WTC11 (cell line): ENCODE data around the gene BRPF1. TPM values are rescaled to one million over a fixed set of nuclear protein-coding genes. Genes with fewer than 3 reads are reported as not detected.

ENCODE experiments used
- ATAC-seq: fragments of 200-7000 bp; cut with Tn5 transposase; 2 replicates; pipeline ENCODE4 v1.10.0; 2021; ENCODE audit warnings: mild to moderate bottlenecking, moderate library complexity
- CTCF ChIA-PET: fragments of 300-600 bp; sonication (Branson Sonifier 250); formaldehyde crosslinking; loops from one replicate; lab custom pipeline; 2021; ENCODE audit warnings: antibody characterized with exemption; lab: Charles Lee
- POLR2A ChIA-PET: fragments of 350-600 bp; sonication (Branson Sonifier 250); formaldehyde crosslinking; loops from one replicate; lab custom pipeline; 2021; ENCODE audit warnings: antibody characterized with exemption; lab: Charles Lee
- DNase-seq: peaks from one replicate; pipeline ENCODE4 v3.0.0; 2021; ENCODE audit warnings: low spot score
- H3K27ac Mint-ChIP-seq: 2 replicates; pipeline ENCODE4 v1.8.0; 2021; ENCODE audit warnings: mixed read lengths
- H3K27me3 Mint-ChIP-seq: 2 replicates; pipeline ENCODE4 v1.8.0; 2021; ENCODE audit warnings: low read depth, mild to moderate bottlenecking, moderate library complexity, mixed read lengths
- H3K36me3 Mint-ChIP-seq: 2 replicates; pipeline ENCODE4 v1.8.0; 2021; ENCODE audit warnings: mixed read lengths
- H3K4me1 Mint-ChIP-seq: 2 replicates; pipeline ENCODE4 v1.8.0; 2022; ENCODE audit warnings: mixed read lengths
- H3K4me3 Mint-ChIP-seq: 2 replicates; pipeline ENCODE4 v1.8.0; 2021; ENCODE audit warnings: mild to moderate bottlenecking, moderate library complexity, mixed read lengths
- H3K9me3 Mint-ChIP-seq: 2 replicates; pipeline ENCODE4 v1.8.0; 2021; ENCODE audit warnings: mixed read lengths
- ELF4 ChIP-seq: sonication (generic); formaldehyde crosslinking; IDR thresholded peaks from 2 replicates; pipeline ENCODE4 v1.8.1; 2022; ENCODE audit warnings: low read depth, mild to moderate bottlenecking, moderate library complexity, missing genetic modification reagents
- ERG ChIP-seq: fragments of 250-450 bp; sonication (Bioruptor Pico); IDR thresholded peaks from 2 replicates; pipeline ENCODE4 v1.8.0; 2021; ENCODE audit warnings: mild to moderate bottlenecking
- ESRRA ChIP-seq: sonication (generic); formaldehyde crosslinking; IDR thresholded peaks from 2 replicates; pipeline ENCODE4 v1.8.1; 2022; ENCODE audit warnings: mild to moderate bottlenecking, missing genetic modification reagents, borderline replicate concordance
- ETV6 ChIP-seq: sonication (generic); formaldehyde crosslinking; IDR thresholded peaks from 2 replicates; pipeline ENCODE4 v1.8.1; 2022; ENCODE audit warnings: mild to moderate bottlenecking, missing genetic modification reagents
- FOXP1 ChIP-seq: sonication (generic); formaldehyde crosslinking; IDR thresholded peaks from 2 replicates; pipeline ENCODE4 v1.8.0; 2022; ENCODE audit warnings: missing genetic modification reagents, mild to moderate bottlenecking, moderate library complexity, borderline replicate concordance
- FOXP4 ChIP-seq: sonication (generic); formaldehyde crosslinking; IDR thresholded peaks from 2 replicates; pipeline ENCODE4 v1.8.0; 2022; ENCODE audit warnings: mild to moderate bottlenecking, missing genetic modification reagents
- GRHL2 ChIP-seq: fragments of 250-450 bp; sonication (Bioruptor Pico); IDR thresholded peaks from 2 replicates; pipeline ENCODE4 v1.8.0; 2022; ENCODE audit warnings: mild to moderate bottlenecking, moderate library complexity; ENCODE audit not compliant: insufficient replicate concordance, severe bottlenecking
- MXD4 ChIP-seq: fragments of 250-450 bp; sonication (Bioruptor Pico); IDR thresholded peaks from 2 replicates; pipeline ENCODE4 v1.8.0; 2021; ENCODE audit warnings: mild to moderate bottlenecking, moderate library complexity, borderline replicate concordance
- NFATC4 ChIP-seq: fragments of 250-450 bp; sonication (Bioruptor Pico); IDR thresholded peaks from 2 replicates; pipeline ENCODE4 v1.9.0; 2021; ENCODE audit warnings: mild to moderate bottlenecking
- NFE2L1 ChIP-seq: sonication (generic); formaldehyde crosslinking; IDR thresholded peaks from 2 replicates; pipeline ENCODE4 v1.8.1; 2023; ENCODE audit warnings: missing genetic modification reagents
- NR1H2 ChIP-seq: sonication (generic); formaldehyde crosslinking; IDR thresholded peaks from 2 replicates; pipeline ENCODE4 v1.9.0; 2021; ENCODE audit warnings: mild to moderate bottlenecking, moderate library complexity, missing genetic modification reagents
- NR3C1 ChIP-seq: sonication (generic); formaldehyde crosslinking; conservative IDR thresholded peaks from 2 replicates; pipeline ENCODE4 v1.8.1; 2023; ENCODE audit warnings: low read depth, mild to moderate bottlenecking, missing genetic modification reagents
- PREB ChIP-seq: sonication (generic); formaldehyde crosslinking; IDR thresholded peaks from 2 replicates; pipeline ENCODE4 v1.8.1; 2022; ENCODE audit warnings: mild to moderate bottlenecking, missing genetic modification reagents, moderate library complexity, borderline replicate concordance
- SOX15 ChIP-seq: fragments of 250-450 bp; sonication (Bioruptor Pico); IDR thresholded peaks from 2 replicates; pipeline ENCODE4 v1.9.0; 2021; ENCODE audit warnings: mild to moderate bottlenecking
- STAT6 ChIP-seq: sonication (generic); formaldehyde crosslinking; conservative IDR thresholded peaks from 2 replicates; pipeline ENCODE4 v1.8.1; 2023; ENCODE audit warnings: mild to moderate bottlenecking, low read depth, missing genetic modification reagents, moderate library complexity
- ZBTB43 ChIP-seq: sonication (generic); formaldehyde crosslinking; IDR thresholded peaks from 2 replicates; pipeline ENCODE4 v1.8.1; 2023; ENCODE audit warnings: mild to moderate bottlenecking, missing genetic modification reagents
- ZNF232 ChIP-seq: sonication (generic); formaldehyde crosslinking; IDR thresholded peaks from 2 replicates; pipeline ENCODE4 v1.8.0; 2022; ENCODE audit warnings: mild to moderate bottlenecking, missing genetic modification reagents
- ZNF263 ChIP-seq: sonication (generic); formaldehyde crosslinking; IDR thresholded peaks from 2 replicates; pipeline ENCODE4 v1.8.1; 2022; ENCODE audit warnings: low read depth, mild to moderate bottlenecking, moderate library complexity, missing genetic modification reagents
- ZSCAN18 ChIP-seq: fragments of 250-450 bp; sonication (Bioruptor Pico); IDR thresholded peaks from 2 replicates; pipeline ENCODE4 v2.1.2; 2022; ENCODE audit warnings: mild to moderate bottlenecking, moderate library complexity
- total RNA-seq: library from RNA; stranded (reverse); gene quantifications from 3 replicates; pipeline ENCODE4 v1.2.3, GENCODE V29; 2021

Gene BRPF1
- total RNA-seq, 1 experiment from 2014 or later, result 22.8 TPM

GRCh38 chr3:9710174-9710739 lies 21.3 kb upstream of the BRPF1 start:
- H3K9me3 Mint-ChIP-seq, result no peaks in the 10 kb centered on the region
- H3K36me3 Mint-ChIP-seq, result no peaks in the 10 kb centered on the region
- TF ChIP-seq STAT6 (no peak), ETV6 (CRISPR knock-in tag) (no peak), FOXP4 (CRISPR knock-in tag) (no peak), ZBTB43 (CRISPR knock-in tag) (no peak), NFE2L1 (CRISPR knock-in tag) (no peak), NR3C1 (CRISPR knock-in tag) (no peak), ERG (CRISPR knock-in tag) (no peak), FOXP1 (CRISPR knock-in tag) (no peak)
- DNase-seq (no peak), ATAC-seq (no peak)
- CTCF ChIA-PET, result interaction anchor here (8.9 kb wide), 1 partner anchor 17 kb away, joined by 72 read pairs; no protein-coding TSS in a partner anchor
- no peak overlapping the region for H3K27ac Mint-ChIP-seq
- peaks cover 49% of the 10 kb centered on the region for H3K27me3 Mint-ChIP-seq
- H3K4me1 Mint-ChIP-seq, result peaks cover 3% of the 10 kb centered on the region; the same call in 1 of the 2 replicates
- H3K4me3 Mint-ChIP-seq, result no peak overlapping the region
- POLR2A ChIA-PET, result no interaction called here

- ChIA-PET CTCF (interaction anchor here (0.6 to 8.9 kb wide), 4 partner anchors 15 to 212 kb away, joined by 3 to 72 read pairs (median 3); no protein-coding TSS in a partner anchor), POLR2A (no interaction called here)
- Mint-ChIP-seq H3K27me3 (peaks cover 39% of the 10 kb centered on the region), H3K36me3 (no peaks in the 10 kb centered on the region), H3K4me1 (peaks cover 5% of the 10 kb centered on the region; the same call in 1 of the 2 replicates), H3K9me3 (no peaks in the 10 kb centered on the region), H3K27ac (no peak overlapping the region), H3K4me3 (no peak overlapping the region)
- DNase-seq, result no peak
- no peak for TF ChIP-seq SOX15 (CRISPR knock-in tag)
- no peak for ATAC-seq
Measured at GRCh38 chr3:9712415-9712814, 19.1 kb upstream of the BRPF1 start.

- Mint-ChIP-seq H3K4me1 (peaks cover 5% of the 10 kb centered on the region; the same call in 1 of the 2 replicates), H3K27ac (no peak overlapping the region), H3K27me3 (peaks cover 35% of the 10 kb centered on the region), H3K36me3 (no peaks in the 10 kb centered on the region), H3K9me3 (no peaks in the 10 kb centered on the region), H3K4me3 (no peak overlapping the region)
- POLR2A ChIA-PET, result no interaction called here
- no peak for ATAC-seq
- no peak for DNase-seq
- CTCF ChIA-PET, result interaction anchor here (8.9 kb wide), 1 partner anchor 14 kb away, joined by 72 read pairs; no protein-coding TSS in a partner anchor
- TF ChIP-seq ZNF232 (CRISPR knock-in tag), result no peak
- TF ChIP-seq FOXP4 (CRISPR knock-in tag), result no peak
- TF ChIP-seq ZSCAN18 (CRISPR knock-in tag), result no peak
- no peak for TF ChIP-seq ELF4 (CRISPR knock-in tag)
- no peak for TF ChIP-seq MXD4 (CRISPR knock-in tag)
- no peak for TF ChIP-seq ZNF263
- TF ChIP-seq NFATC4 (CRISPR knock-in tag), result no peak
- TF ChIP-seq ESRRA (CRISPR knock-in tag), result no peak
- TF ChIP-seq GRHL2 (CRISPR knock-in tag), result no peak
- TF ChIP-seq PREB (CRISPR knock-in tag), result no peak
- TF ChIP-seq NR1H2 (CRISPR knock-in tag), result no peak
Measured at GRCh38 chr3:9713142-9713541, 18.4 kb upstream of the BRPF1 start.
